ENCODE measurements around the gene SDK1.
"Not testable (repeated sequence)": the region's sequence is repeated elsewhere in the genome, so short reads cannot be mapped to it uniquely, and the experiment has no call there.

Gene SDK1

GRCh38 chr7:4225881-4226523 is 925.0 kb downstream of the SDK1 start:
- no peak for DNase-seq

- no peak for DNase-seq
Observed at GRCh38 chr7:4226524-4226882, 925.5 kb downstream of the SDK1 start.

- DNase-seq: no peak
Observed at GRCh38 chr7:4227105-4228010, 926.3 kb downstream of the SDK1 start.

- no peak for DNase-seq
Observed at GRCh38 chr7:4230352-4230751, 929.3 kb downstream of the SDK1 start.

- DNase-seq: no peak
Observed at GRCh38 chr7:4233146-4233545, 932.1 kb downstream of the SDK1 start.

GRCh38 chr7:4233621-4234497 is 932.8 kb downstream of the SDK1 start:
- no peak for DNase-seq

GRCh38 chr7:4234498-4234855 is 933.4 kb downstream of the SDK1 start:
- no peak for DNase-seq

GRCh38 chr7:4234886-4235285 is 933.8 kb downstream of the SDK1 start:
- no peak for DNase-seq

GRCh38 chr7:4235596-4235995 is 934.5 kb downstream of the SDK1 start:
- no peak for DNase-seq

- no peak for DNase-seq
Observed at GRCh38 chr7:4236389-4236788, 935.3 kb downstream of the SDK1 start.

- not testable (repeated sequence) for DNase-seq
Observed at GRCh38 chr7:4236873-4237272, 935.8 kb downstream of the SDK1 start.

GRCh38 chr7:4237296-4238235 is 936.5 kb downstream of the SDK1 start:
- DNase-seq: no peak

GRCh38 chr7:4238861-4239260 is 937.8 kb downstream of the SDK1 start:
- no peak for DNase-seq

GRCh38 chr7:4240042-4240441 is 939.0 kb downstream of the SDK1 start:
- DNase-seq: no peak

- no peak for DNase-seq
Observed at GRCh38 chr7:4240520-4241303, 939.7 kb downstream of the SDK1 start.

- DNase-seq: no peak
Observed at GRCh38 chr7:4241304-4241612, 940.2 kb downstream of the SDK1 start.

GRCh38 chr7:4241791-4242190 is 940.7 kb downstream of the SDK1 start:
- DNase-seq: no peak

GRCh38 chr7:4242706-4243105 is 941.7 kb downstream of the SDK1 start:
- no peak for DNase-seq

- no peak for DNase-seq
Observed at GRCh38 chr7:4244041-4244440, 943.0 kb downstream of the SDK1 start.

GRCh38 chr7:4244635-4245034 is 943.6 kb downstream of the SDK1 start:
- no peak for DNase-seq

- DNase-seq: no peak
Observed at GRCh38 chr7:4245135-4245865, 944.2 kb downstream of the SDK1 start.
